Breast epithelium (tissue), 4 donors: ENCODE results near the gene EFCAB5. TPM values are rescaled to one million over a fixed set of nuclear protein-coding genes. Genes with fewer than 3 reads are reported as not detected.
"Not testable (repeated sequence)": the region's sequence is repeated elsewhere in the genome, so short reads cannot be mapped to it uniquely, and the experiment has no call there.

Experiments used
- DNase-seq, 2 donors: peaks; one replicate each; pipeline ENCODE4 v3.0.0-alpha.2; 2019; ENCODE audit warnings: low spot score in 2 of 2
- H3K27ac ChIP-seq, 2 donors: fragments of 200-600 bp; sonication (generic) in 1 of 2; one replicate each; pipeline ENCODE4 v1.5.1; 2016 to 2019; ENCODE audit warnings: mild to moderate bottlenecking in 1 of 2
- H3K27me3 ChIP-seq, 2 donors: fragments of 200-600 bp; sonication (generic) in 1 of 2; one replicate each; pipeline versions ENCODE4 v1.5.1 to v1.6.0; 2017 to 2019; ENCODE audit warnings: control low read depth in 1 of 2, mild to moderate bottlenecking in 1 of 2
- H3K36me3 ChIP-seq: fragments of 200-600 bp; one replicate; pipeline ENCODE4 v1.5.1; 2019
- H3K4me1 ChIP-seq, 2 donors: fragments of 200-600 bp; sonication (generic); one replicate each; pipeline ENCODE4 v1.5.1; 2016 to 2019; ENCODE audit warnings: control low read depth in 1 of 2
- H3K4me3 ChIP-seq, 3 donors: fragments of 200-600 bp; sonication (generic); 1 replicate in 2 of 3; 2 replicates in 1 of 3; pipeline ENCODE4 v1.5.1; 2016 to 2019; ENCODE audit warnings: mild to moderate bottlenecking in 3 of 3, moderate library complexity in 2 of 3
- H3K9me3 ChIP-seq, 2 donors: fragments of 200-600 bp; sonication (generic) in 1 of 2; one replicate each; pipeline ENCODE4 v1.5.1; 2016 to 2019; ENCODE audit warnings: control low read depth in 1 of 2
- POLR2A ChIP-seq: fragments of 450-650 bp; IDR thresholded peaks from one replicate; pipeline ENCODE4 v1.6.1; 2016; ENCODE audit warnings: antibody characterized with exemption, mild to moderate bottlenecking, moderate library complexity
- POLR2AphosphoS5 ChIP-seq, 3 donors: sonication (generic); formaldehyde crosslinking; IDR thresholded peaks; one replicate each; pipeline ENCODE4 v1.6.1; 2017; ENCODE audit warnings: antibody characterized with exemption in 3 of 3
- intact Hi-C: fragments of 100-400 bp; cut with DNase I; formaldehyde crosslinking; loops from one replicate; pipeline ENCODE4 v1.15.1; 2023; ENCODE audit warnings: low total_unique reads
- total RNA-seq, 3 donors: library from RNA; depleted of rRNA; stranded (reverse); fragments of >200 nt; gene quantifications; one replicate each; pipeline ENCODE4 v1.1.0, GENCODE V29; 2016
- TF ChIP-seq, protein P1 (sequence below), 3 donors: fragments of 450-650 bp; IDR thresholded peaks; one replicate each; pipeline ENCODE4 v1.5.1; 2016 to 2017; ENCODE audit warnings: antibody characterized with exemption in 3 of 3, mild to moderate bottlenecking in 3 of 3, moderate library complexity in 3 of 3

The EFCAB5 gene
- total RNA-seq, 3 donors from 2014 or later: 0.29 to 0.80 TPM; not detected in 1

DNA sequence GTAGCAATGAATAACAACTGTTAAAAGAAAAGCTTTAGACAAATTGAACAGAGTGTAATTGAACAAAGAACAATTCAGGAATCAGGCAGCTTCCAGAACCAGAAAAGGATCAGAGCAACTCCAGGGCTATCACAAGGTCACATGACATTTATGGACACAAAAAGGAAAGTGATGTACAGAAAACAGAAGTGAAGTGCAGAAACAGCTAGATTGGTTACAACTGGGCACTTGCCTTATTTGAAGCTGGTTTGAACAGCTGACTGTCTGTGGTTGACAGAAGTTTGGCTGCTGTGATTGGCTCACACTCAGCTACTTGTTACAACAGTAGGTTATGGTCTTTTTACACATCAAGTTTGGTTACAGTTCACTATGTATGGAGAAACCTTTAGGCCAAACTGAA is 14.8 kb downstream of the EFCAB5 start:
- Histone ChIP-seq H3K4me3 (no peak overlapping the region), H3K36me3 (no peaks in the 10 kb centered on the region), H3K9me3 (peaks cover 0 to 7% of the 10 kb centered on the region in 2 donors), H3K27ac (no peak overlapping the region), H3K27me3 (no peaks in the 10 kb centered on the region), H3K4me1 (no peaks in the 10 kb centered on the region)
- TF ChIP-seq POLR2AphosphoS5 (IDR thresholded peaks at IDR 0.05) (no peak), POLR2A (no peak)
- TF ChIP-seq, protein P1, sequence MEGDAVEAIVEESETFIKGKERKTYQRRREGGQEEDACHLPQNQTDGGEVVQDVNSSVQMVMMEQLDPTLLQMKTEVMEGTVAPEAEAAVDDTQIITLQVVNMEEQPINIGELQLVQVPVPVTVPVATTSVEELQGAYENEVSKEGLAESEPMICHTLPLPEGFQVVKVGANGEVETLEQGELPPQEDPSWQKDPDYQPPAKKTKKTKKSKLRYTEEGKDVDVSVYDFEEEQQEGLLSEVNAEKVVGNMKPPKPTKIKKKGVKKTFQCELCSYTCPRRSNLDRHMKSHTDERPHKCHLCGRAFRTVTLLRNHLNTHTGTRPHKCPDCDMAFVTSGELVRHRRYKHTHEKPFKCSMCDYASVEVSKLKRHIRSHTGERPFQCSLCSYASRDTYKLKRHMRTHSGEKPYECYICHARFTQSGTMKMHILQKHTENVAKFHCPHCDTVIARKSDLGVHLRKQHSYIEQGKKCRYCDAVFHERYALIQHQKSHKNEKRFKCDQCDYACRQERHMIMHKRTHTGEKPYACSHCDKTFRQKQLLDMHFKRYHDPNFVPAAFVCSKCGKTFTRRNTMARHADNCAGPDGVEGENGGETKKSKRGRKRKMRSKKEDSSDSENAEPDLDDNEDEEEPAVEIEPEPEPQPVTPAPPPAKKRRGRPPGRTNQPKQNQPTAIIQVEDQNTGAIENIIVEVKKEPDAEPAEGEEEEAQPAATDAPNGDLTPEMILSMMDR (IDR thresholded peaks at IDR 0.05): no peak
- no peak for DNase-seq
- intact Hi-C loops: no loop called here

DNA sequence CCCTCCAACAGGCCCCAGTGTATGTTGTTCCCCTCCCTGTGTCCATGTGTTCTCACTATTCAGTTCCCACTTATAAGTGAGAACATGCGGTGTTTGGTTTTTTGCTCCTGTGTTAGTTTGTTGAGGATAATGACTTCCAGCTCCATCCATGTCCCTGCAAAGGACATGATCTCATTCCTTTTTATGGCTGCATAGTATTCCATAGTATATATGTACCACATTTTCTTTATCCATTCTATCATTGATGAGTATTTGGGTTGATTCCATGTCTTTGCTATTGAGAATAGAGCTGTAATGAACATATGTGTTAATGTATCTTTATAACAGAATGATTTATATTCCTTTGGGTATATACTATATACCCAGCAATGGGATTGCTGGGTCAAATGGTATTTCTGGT is 16.1 kb downstream of the EFCAB5 start:
- intact Hi-C loops, DNase-seq, H3K4me1 ChIP-seq, H3K27ac ChIP-seq, H3K27me3 ChIP-seq, H3K36me3 ChIP-seq, H3K4me3 ChIP-seq, H3K9me3 ChIP-seq: not testable (repeated sequence)

DNA sequence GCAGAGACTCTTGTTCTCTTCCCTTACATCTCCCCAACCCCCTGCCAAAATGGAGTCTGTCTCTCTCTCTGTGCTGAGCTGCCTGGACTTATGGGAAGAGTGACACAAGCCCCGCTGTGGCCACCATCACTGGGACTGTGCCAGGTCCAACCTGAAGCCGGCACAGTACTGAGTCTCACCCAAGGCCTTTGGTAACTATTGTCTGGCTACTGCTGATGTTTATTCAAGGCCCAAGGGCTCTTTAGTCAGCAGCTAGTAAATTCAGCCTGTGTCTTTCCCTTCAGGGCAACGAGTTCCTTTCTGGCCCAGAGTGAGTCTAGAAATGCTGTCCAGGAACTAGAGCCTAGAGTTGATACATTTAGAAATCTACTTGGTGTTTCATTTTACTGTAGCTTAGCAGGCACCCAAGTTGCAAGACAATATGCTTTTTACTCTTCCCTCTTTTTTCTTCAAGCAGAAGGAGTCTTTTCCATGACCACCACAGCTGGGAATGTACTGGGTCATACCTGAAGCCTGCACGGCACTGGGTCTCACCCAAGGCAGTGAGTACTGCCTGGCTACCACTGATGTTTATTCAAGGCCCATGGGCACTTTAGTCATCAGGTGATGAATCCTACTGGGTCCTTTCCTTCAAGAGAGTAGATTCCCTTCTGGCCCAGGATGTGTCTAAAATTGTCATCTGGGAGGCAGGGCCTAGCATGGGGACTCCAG is 17.7 kb downstream of the EFCAB5 start:
- Histone ChIP-seq H3K27me3 (no peaks in the 10 kb centered on the region), H3K9me3 (peaks cover 0 to 6% of the 10 kb centered on the region in 2 donors), H3K4me3 (no peak overlapping the region), H3K27ac (no peak overlapping the region), H3K4me1 (no peaks in the 10 kb centered on the region), H3K36me3 (no peaks in the 10 kb centered on the region)
- no peak for DNase-seq
- TF ChIP-seq, protein P1 (IDR thresholded peaks at IDR 0.05): no peak
- no peak for TF ChIP-seq POLR2A
- TF ChIP-seq POLR2AphosphoS5 (IDR thresholded peaks at IDR 0.05): no peak
- intact Hi-C loops: no loop called here

DNA sequence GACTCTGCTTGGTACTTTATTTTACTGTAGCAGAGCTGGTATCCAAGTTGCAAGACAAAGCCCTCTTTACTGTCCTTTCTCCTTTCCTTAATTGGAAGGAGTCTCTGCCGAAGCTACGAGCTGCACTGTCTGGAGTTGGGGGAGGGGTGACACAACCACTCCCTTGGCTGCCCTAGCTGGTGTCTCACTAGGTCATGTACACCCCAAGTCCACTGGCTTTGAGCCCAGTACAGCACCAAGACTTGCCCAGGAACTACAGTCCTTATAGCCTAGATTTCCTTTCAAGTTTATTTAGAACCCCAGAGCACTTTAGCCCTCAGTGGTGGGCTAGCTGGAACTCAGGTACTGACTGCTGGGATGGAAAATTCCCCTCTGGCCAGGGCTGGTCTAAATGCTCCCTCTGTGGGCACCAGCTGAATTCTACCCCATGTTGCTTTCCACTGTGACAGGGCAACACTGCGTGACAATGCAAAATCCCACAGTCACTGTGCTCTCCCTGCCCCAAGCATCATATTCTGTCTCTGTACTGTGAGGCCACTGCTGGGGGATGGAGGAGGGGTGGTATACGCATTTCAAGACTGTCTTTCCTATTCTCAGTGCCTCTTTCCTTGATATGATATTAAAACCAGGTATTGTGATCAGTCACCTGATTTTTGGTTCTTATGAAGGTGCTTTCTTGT is 18.4 kb downstream of the EFCAB5 start:
- Histone ChIP-seq H3K4me1 (no peaks in the 10 kb centered on the region), H3K27ac (no peak overlapping the region), H3K9me3 (no peaks in the 10 kb centered on the region), H3K27me3 (no peaks in the 10 kb centered on the region), H3K4me3 (no peak overlapping the region), H3K36me3 (no peaks in the 10 kb centered on the region)
- DNase-seq: no peak
- no peak for TF ChIP-seq POLR2AphosphoS5 (IDR thresholded peaks at IDR 0.05)
- no peak for TF ChIP-seq POLR2A
- TF ChIP-seq, protein P1 (IDR thresholded peaks at IDR 0.05): no peak
- intact Hi-C loops: no loop called here

DNA sequence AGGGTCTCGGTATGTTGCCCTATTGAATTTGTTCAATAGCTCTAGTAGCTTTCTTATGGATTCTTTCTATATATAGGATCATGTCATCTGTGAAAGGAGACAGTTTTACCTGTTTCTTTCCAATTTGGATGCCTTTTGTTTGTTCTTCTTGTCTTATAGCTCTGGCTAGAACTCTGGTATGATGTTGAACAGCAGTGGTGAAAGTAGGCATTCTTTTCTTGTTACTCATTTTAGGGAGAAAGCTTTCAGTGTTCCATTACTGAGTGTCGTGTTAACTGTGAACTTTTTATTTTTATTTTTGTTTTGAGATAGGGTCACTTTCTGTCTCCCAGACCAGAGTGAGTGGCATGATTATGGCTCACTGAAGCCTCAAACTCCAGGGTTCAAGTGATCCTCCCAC is 21.2 kb downstream of the EFCAB5 start:
- DNase-seq: no peak

More for the DNA sequence above, 21.2 kb downstream of the EFCAB5 start:
- no peaks in the 10 kb centered on the region for H3K36me3 ChIP-seq
- no peaks in the 10 kb centered on the region for H3K4me1 ChIP-seq
- H3K4me3 ChIP-seq: no peak overlapping the region
- TF ChIP-seq POLR2AphosphoS5 (IDR thresholded peaks at IDR 0.05): no peak
- TF ChIP-seq, protein P1 (IDR thresholded peaks at IDR 0.05): no peak
- no peaks in the 10 kb centered on the region for H3K9me3 ChIP-seq
- H3K27me3 ChIP-seq: no peaks in the 10 kb centered on the region
- H3K27ac ChIP-seq: no peak overlapping the region
- intact Hi-C loops: no loop called here
